Stimulated activated CD4-positive, alpha-beta T cell treated with anti-CD3 and anti-CD28 coated beads, Interleukin-1b, Interleukin-23, amount 100 ng/mL, for 48 hours (primary cell): ENCODE measurements around the gene RABGAP1L.
"Not testable (repeated sequence)": the region's sequence is repeated elsewhere in the genome, so short reads cannot be mapped to it uniquely, and the experiment has no call there.

Experiments
- DNase-seq: peaks from one replicate; pipeline ENCODE4 v3.0.0-alpha.2; 2020

RABGAP1L gene

DNA sequence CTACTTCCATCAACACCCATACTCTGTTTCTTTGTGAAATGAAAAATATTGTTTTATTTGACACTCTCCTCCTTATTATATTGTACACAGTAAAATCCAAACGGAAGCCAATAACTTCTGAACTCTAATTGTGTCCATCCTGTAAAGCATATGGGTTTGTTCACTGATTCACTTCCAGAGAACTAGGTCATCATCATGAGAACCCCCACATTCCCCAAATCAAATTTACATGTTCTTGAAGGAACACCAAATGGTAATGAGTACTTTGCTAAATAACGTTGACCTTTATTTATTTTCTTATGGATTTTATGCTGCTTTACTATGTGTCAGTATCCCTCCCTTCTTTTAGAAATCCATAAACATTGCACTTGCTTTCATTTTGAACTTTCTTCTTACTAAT, 627.0 kb downstream of the RABGAP1L start:
- no peak for DNase-seq

DNA sequence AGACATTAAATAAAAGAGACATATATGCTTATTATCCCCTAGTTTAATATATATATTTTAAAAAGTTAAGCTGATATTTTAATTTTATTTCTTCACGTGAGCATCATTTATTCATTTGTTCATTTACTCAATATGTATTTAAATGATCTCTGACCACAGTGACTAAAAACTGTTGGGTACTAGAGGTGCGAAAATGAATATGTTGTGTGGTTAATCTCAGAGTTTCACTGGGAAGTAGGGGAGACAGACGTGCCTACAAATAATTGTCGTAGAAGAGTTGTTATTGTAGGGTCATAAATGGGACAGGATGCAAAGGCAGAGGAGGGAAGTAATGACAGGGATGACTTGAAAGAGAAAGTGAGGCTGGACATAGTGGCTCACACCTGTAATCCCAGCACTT, 627.4 kb downstream of the RABGAP1L start:
- DNase-seq = no peak

DNA sequence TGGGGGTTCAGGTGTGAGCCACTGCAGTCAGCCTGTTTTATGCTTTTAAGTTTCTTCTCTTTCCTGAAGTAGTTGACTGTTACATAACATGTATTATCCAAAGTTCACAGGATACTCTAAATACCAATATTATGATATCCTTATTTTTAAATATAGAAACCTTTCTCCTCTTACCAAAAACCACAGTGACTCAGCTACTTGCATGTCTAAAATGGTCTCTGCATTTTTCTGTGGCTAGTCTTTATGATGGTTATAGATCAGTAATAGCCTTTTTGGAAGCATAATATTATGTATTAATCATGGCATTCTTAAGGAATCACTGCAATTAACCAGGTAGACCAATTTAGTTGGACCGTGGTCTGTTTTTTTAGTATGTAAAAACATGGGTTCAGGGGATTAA, 629.7 kb downstream of the RABGAP1L start:
- DNase-seq = no peak

DNA sequence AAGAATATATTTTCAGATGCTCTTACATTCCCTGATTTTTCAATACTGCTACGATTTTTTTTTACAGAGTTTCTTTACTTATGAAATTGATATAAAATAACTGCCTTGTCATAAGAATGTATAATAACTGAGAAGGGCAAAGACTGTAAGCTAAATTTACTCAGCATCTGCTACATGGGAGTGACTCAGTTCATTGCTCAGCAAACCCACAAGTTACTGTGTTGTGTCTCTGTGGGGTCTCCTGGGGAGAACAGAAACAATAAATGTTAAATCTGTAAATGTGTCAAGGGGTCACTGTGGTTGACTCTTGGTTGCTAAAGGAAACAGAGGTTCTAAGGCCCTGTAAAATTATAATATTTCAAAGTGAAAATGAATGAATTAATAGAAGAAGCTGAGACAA, 630.1 kb downstream of the RABGAP1L start:
- DNase-seq = no peak

DNA sequence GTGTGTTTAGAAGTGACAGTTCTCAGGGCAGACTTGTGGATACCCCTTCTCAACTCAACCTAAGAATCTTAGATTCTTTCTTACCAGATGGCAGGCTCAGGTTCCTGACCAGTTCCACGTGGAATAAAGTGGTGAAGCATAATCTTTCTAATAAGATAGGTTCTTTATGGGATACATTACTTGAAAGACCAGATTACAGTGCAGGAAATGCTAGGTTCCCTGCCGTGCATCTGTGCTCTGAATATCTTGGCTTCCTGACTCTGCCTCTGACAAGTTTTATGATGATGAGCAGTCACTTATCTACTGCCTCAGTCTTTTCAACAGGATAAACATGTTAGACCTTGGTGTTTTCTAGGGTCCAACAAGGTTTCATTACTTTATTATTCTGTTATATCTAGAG, 632.5 kb downstream of the RABGAP1L start:
- DNase-seq = no peak

DNA sequence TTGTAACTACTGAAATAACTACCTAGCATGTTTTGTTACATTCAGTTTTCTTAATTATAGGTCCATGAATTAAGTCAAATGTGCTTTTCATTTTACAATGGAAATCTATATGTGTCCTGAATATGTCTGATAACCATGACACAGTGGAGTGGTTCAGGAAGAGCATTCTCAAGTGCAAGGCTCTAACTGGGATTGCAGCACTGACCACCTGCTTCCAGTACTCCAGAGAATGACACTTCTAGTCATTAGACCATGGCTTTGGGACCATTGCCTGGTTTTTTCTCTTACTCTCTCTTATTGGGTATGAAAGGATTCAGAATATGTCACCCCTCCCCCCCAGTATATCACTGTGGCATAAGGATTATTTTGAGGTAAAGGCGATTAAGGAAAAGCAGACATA, 635.5 kb downstream of the RABGAP1L start:
- no peak for DNase-seq

DNA sequence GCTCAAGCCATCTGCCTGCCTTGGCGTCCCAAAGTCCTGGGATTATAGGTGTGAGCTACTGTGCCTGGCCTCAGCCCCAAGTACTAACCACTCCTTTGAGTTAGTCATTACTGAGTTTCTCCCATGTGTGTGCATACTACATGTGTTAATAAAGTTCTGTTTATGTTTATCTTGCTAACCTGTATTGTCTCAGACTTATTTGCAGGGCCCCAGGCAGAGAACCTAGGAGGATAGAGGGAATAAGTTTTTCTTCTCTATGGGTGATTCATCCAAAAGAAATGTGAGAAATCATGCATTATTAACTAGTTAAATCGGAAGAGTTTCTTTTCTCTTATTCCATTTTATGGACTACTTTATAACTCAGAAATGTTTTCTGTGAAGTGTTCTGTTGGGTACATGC, 636.5 kb downstream of the RABGAP1L start:
- DNase-seq = no peak

DNA sequence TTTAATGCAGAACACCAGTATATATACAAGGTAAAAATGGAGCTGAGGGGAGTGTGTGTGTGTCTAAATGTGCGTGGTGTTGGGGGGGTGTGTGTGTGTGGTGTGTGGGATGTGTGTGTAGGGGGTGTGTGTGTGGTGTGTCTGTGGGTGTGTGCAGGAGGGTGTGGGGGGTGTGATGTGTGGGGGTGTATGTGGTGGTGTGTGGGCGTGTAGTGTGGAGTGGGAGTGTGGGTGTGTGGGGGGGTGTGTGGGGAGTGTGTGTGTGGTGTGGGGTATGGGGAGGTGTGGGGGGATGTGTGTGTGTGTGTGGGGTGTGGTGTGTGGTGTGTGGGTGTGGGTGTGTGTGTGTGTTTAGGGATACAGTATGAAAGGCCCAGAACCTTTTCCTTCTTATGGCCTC, 638.1 kb downstream of the RABGAP1L start:
- DNase-seq = no peak

DNA sequence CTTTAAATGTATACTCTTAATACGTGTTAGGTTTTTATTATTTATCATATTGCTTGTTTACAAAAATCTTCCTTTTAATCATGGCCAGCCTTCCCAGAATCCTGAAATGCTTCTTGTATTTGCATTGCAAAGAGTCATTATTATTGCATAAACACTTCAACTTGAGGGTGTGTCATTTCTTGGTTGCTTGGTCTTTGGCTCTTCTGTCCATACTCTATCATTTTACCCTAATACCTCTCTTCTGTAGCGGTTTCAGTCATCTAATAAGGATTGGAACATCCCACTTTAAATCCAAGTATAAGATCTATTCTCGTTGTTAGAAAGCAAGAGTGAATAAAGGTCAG, 639.8 kb downstream of the RABGAP1L start:
- DNase-seq = no peak

DNA sequence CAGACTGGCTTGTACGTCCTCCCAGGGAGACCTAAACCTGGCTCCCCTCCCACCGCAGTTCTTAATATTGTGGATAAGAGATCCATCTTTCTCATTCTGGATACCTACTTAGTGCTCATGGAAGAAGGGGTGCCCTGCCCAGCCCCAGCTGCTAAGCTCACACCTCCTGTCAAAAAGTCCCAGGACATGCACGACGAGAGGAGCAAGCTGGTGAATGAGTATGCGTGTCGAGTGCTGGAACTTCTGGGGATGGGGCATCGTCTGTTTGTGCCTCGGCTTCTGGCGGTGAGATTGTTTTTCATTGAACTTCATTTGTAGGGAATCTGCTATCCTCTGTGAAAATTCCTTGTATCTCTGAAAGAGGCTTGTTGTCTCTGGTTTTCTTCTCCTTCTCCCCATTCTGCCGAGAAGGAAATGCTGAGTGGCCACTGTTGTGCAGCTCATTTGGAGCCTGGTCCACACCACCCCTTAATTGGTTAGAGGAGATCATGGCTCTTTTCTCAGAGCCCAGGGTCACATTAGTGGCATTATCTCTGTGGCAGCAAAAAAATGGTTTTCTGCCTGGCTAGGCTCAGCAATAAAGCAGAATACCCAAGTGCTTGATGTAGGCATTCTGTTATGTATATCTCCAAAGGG, 641.0 kb downstream of the RABGAP1L start:
- peak; percentile 2 for DNase-seq

DNA sequence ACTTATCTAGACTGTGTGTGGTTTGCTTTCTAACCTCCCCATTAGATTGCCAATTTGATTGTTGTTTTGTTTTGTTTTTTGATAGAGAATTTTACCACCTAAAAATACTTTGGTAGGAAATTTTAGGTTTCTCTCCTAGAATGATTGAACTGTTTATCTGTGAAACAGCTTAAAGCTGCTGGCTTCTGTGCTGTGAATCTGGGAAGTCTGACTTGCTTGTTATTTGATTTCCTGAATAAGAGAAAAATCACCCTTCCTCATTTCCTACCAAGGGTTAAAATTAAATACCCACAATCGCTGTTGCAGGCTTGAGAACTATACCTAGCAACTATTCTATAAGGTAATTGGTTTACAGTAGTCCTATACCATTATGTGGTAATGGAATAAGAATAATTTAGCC, 641.6 kb downstream of the RABGAP1L start:
- DNase-seq = no peak

DNA sequence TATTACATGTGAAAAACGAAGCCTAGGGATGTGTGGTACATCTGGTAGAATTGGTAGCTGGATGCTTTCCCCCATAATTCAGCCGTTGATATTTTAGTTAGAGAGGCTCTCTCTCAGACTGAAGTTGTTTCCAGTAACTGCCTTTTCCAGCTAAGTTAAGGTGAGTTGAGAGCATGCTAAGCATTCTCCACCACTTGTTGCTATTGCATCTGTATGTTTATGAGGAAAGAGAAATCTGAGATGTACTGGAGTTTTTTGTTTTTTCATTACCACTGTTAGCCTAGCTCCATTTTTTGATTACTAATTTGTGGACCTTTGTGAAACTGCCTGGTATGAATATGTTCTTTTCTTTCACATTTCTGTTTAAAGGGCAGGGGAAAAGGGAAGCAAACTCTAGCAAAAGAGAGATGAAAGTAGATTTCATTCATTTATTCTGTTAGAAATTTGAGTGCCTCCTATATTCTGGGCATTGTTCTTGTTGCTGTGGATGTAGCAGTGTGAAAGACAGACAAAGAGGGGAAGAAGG, 650.5 kb downstream of the RABGAP1L start:
- no peak for DNase-seq

DNA sequence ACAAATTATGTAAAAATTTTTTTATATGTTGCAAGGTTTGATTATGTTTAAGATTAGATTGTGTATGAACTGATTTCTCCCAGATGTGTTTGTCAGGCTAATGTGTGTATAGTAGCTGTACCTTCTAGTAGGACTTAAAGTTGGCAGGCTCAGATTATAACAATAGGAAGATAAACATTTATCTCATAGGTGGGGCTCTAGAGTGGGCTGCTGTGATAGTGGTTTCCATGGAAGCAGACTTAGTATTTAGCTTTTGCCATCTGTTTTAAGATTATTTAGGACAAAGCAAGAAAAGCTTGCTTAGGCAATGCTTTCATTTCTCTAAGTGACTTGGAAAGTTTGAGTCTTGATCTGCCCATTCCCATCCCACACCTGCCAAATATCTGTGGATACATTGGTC, 652.7 kb downstream of the RABGAP1L start:
- DNase-seq = no peak

DNA sequence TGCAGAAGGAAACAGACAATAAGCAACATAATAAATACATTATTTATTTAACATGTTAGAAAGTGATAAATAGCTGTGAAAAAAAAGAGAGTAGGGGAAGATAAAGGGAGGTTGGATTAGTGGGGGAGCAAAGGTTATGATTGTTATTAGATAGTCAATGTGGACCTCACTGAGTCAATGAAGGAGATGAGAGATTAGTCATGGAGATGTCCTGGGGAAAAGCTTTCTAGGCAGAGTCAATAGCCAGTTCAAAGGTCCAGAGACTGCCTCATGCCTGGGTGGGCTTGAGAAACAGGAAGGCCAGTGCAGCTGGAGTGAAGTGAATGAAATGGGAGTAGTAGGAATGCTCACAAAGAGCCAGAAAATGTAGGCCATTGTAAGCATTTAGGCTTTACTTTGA, 653.3 kb downstream of the RABGAP1L start:
- no peak for DNase-seq

DNA sequence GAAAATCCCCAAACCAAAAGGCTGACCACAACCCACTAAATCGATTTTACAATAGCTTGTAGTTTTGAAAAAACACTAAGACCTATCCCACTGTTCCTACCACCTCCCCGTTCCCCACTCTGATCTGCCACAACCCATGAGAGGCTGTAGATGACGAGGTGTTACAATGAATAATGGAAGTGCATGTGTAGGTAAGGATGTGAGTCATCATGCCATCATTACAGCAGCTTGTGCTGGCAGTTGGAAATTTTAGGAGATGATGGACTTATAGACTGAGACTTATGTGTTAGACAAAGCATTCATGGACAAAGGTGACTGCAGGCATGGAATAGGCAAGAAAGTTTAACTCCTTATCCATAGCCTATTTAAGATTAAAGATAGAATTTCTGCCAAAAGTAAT, 655.7 kb downstream of the RABGAP1L start:
- DNase-seq = peak; percentile 47

DNA sequence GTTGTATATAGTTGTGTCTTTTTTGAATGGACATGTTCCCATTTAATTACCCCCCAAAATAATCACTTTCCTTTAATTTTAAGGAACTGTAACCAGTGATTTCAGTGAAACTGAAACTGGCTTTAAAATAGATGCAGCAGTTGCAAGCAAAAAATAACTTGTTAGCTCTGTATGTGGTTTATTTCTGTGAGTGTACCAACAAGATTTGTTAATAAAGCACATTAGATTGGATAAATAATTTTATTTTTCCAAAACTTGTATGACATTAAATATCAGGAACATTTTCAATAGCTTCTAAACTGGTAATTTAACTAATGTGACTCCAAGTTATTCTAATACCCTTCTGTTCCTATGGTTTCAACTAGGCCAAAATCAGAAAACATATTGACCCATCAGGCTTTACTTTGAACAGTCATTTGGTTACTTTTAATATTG, 656.2 kb downstream of the RABGAP1L start:
- DNase-seq = no peak

DNA sequence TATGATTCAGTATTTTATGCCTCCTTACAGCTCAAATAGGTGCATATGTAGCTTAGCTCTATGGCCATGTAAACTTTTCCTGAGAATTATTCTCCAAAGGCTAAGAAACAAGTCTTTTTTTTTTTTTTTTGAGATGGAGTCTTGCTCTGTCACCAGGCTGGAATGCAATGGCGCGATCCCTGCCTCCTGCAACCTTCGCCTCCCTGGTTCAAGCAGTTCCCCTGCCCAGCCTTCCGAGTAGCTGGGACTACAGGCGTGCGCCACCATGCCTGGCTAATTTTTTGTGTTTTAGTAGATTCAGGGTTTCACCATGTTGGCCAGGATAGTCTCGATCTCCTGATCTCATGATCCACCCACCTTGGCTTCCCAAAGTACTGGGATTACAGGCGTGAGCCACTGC, 657.3 kb downstream of the RABGAP1L start:
- not testable (repeated sequence) for DNase-seq

DNA sequence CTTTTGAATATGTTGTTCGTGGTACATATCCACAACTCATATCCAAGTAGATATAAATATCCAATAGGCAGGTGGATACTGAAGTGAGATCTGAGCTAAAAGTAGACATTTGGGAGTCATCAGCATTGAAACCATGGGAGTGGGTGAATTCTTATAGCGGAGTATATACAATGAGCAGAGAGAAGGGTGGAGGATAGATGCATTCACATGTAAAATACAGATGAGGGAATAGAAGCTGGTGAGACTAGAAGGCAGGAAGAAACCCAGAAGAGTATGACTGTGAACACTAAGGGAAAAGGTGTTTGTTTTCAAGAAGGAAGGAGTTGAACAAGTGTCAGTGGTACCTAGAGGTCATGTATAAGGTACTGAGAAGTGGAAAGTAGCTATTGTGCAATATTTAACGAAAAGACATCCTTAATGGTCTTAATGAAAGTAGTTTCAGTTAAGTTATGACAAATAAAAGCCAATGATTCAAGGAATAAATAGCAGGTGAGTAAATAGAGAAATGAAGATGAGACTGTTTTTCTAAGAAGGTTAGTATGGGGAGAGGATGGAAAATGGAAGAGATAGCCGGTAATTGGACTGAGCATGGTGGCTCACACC, 658.8 kb downstream of the RABGAP1L start:
- DNase-seq = no peak

DNA sequence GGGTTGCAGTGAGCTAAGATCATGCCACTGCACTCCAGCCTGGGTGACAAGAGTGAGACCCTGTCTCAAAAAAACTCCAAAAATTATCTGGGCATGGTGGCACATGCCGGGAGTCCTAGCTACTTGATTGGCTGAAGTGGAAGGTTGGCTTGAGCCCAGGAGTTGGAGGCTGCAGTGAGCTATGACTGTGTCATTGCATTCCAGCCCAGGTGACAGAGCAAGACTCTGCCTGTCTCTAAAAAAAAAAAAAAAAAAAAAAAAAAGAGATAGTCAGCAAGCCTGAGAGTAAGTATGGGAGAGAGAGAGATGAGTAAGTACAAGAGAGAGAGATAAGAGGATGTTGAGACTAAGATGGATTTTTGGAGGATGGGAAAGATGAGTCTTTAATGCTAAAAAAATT, 659.6 kb downstream of the RABGAP1L start:
- peak; percentile 21 for DNase-seq

DNA sequence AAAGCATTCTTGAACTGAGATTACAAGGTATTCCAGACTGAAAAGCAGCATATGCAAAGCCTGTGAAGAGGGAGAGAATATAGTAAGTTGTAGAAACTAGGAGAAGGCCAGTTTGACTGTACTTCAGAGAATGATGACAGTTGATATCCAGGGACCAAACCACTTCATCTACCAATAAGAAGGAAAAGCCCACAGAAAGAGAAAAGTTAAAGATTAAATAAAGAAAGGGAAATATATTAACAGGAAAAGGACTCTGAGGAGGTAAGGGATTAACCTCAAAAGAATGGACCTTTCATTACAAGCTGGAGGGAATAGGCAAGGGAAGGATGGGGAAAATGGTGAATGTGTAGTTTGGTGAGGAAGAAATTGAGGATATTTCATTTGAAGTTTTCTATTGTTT, 660.3 kb downstream of the RABGAP1L start:
- DNase-seq = no peak

DNA sequence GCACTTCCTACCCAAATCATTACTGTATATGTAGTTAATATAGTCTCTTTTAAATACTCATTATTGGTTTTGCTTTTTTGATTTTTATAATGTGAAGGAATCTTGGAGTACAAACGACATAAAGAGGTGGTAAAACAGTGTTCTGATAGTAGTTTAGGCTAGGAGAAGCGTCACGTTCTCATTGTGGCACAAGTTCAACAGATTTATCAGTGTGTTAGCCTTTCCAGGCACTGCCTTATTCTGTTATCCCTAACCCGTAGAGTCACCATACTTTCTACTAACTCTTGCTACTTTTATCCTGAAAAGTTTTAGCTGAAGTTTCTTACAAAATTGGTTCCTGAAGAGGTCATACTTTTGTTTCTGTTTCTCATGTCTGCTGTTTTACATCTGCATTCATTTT, 665.8 kb downstream of the RABGAP1L start:
- no peak for DNase-seq

DNA sequence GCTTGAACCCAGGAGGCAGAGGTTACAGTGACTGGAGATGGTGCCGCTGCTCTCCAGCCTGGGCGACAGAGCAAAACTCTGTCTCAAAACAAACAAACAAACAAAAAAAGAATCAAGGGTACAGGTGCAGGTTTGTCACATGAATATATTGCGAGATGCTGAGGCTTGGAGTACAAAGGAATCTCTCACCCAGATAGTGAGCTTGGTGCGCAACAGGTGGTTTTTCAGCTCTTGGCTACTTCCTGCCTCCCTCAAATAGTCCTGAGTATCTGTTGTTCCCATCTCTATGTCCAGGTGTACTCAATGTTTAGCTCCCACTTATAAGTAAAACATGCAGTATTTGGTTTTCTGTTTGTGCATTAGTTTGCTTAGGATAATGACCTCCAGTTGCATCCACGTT, 666.5 kb downstream of the RABGAP1L start:
- DNase-seq = no peak

DNA sequence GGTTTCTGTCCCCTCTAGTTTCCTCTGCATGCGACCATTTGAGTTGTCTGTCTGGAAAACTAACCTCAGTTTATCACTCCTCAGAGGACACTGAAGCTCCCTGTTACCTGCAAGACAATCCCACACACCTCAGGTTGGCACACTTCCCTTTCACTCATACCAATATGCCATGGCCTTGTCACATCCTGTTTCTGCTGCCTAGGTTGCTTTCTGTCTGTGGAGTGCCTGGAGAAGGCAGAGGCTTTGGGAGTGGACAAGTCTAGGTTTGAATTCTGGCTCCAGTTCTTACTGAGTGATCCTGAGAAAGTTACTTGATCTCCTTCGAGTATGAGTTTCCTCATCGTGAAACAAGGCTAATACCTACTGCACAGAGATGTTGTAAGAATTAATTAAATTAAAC, 668.9 kb downstream of the RABGAP1L start:
- DNase-seq = no peak

DNA sequence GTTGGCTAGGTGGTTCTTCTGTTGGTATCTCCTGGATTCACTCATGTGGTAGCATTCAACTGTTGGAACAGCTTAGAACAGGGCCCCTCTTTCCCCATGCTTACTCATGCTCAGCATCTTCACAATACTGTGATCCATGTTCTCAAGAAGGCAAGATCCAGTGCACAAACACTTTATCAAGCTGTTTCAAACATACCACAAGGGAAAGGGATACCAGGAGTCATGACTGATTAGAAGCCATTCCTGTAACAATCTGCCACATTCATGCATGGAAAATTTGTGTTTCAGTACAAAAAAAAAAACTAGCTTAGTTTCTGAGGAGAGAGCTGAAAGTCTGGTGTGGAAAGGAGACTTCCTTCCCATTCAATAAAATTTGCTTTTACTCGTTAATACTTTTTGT, 670.7 kb downstream of the RABGAP1L start:
- DNase-seq = no peak

DNA sequence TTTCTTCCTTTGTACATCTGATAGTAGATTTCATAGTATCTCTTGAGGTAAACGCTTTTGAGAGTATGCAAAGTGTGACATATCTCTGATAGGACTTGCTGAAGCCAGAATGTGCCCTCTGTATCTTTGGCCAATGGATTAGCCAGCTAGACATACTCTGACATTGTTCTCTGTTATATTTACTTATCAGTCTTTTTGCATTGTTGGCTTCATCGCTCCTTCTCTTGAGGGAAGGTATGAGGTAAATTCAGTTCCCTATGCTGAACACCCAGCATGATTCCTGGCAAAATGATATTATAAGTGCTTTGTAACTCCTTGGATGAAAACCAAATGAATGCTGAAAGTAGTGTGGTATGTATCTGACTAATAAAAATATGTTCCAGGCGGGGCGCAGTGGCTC, 677.2 kb downstream of the RABGAP1L start:
- DNase-seq = no peak
